Measurements from ENCODE around the gene DENND1B.

The DENND1B gene

GRCh38 chr1:197633447-197634078 lies 141.7 kb downstream of the DENND1B start:
- no peaks in the 10 kb centered on the region for H3K27me3 Mint-ChIP-seq
- H3K27ac Mint-ChIP-seq = no peak overlapping the region
- DNase-seq (ENCODE audit: low spot score in 2 of 2) (no peak), ATAC-seq (ENCODE audit: low read depth) (no peak)
- peaks cover 3% of the 10 kb centered on the region for H3K9me3 Mint-ChIP-seq
- H3K4me3 Mint-ChIP-seq = no peak overlapping the region
- H3K36me3 Mint-ChIP-seq = peaks cover 32% of the 10 kb centered on the region
- H3K4me1 Mint-ChIP-seq = peaks cover 15% of the 10 kb centered on the region

GRCh38 chr1:197632651-197633050 lies 142.6 kb downstream of the DENND1B start:
- Mint-ChIP-seq H3K27me3 (no peaks in the 10 kb centered on the region), H3K36me3 (peaks cover 32% of the 10 kb centered on the region), H3K4me3 (no peak overlapping the region), H3K9me3 (peaks cover 3% of the 10 kb centered on the region), H3K4me1 (peaks cover 15% of the 10 kb centered on the region), H3K27ac (no peak overlapping the region)
- ATAC-seq (ENCODE audit: low read depth) = peak; percentile 57
- no peak for DNase-seq (ENCODE audit: low spot score in 2 of 2)

GRCh38 chr1:197632005-197632404 lies 143.3 kb downstream of the DENND1B start:
- H3K36me3 Mint-ChIP-seq = peaks cover 37% of the 10 kb centered on the region
- no peaks in the 10 kb centered on the region for H3K27me3 Mint-ChIP-seq
- peaks cover 13% of the 10 kb centered on the region for H3K4me1 Mint-ChIP-seq
- H3K9me3 Mint-ChIP-seq = peaks cover 3% of the 10 kb centered on the region
- ATAC-seq (ENCODE audit: low read depth) (no peak), DNase-seq (ENCODE audit: low spot score in 2 of 2) (no peak)
- no peak overlapping the region for H3K27ac Mint-ChIP-seq
- no peak overlapping the region for H3K4me3 Mint-ChIP-seq

- Mint-ChIP-seq H3K4me1 (peaks cover 9% of the 10 kb centered on the region), H3K4me3 (no peak overlapping the region), H3K9me3 (peaks cover 6% of the 10 kb centered on the region), H3K27ac (no peak overlapping the region), H3K36me3 (peaks cover 22% of the 10 kb centered on the region), H3K27me3 (no peaks in the 10 kb centered on the region)
- DNase-seq (ENCODE audit: low spot score in 2 of 2) (no peak), ATAC-seq (ENCODE audit: low read depth) (no peak)
Observed at GRCh38 chr1:197622371-197622770, 152.9 kb downstream of the DENND1B start.

GRCh38 chr1:197621761-197622160 lies 153.5 kb downstream of the DENND1B start:
- no peaks in the 10 kb centered on the region for H3K27me3 Mint-ChIP-seq
- H3K27ac Mint-ChIP-seq = no peak overlapping the region
- no peak overlapping the region for H3K4me3 Mint-ChIP-seq
- peaks cover 20% of the 10 kb centered on the region for H3K36me3 Mint-ChIP-seq
- no peak for DNase-seq (ENCODE audit: low spot score in 2 of 2)
- H3K4me1 Mint-ChIP-seq = peaks cover 9% of the 10 kb centered on the region
- H3K9me3 Mint-ChIP-seq = peaks cover 6% of the 10 kb centered on the region
- no peak for ATAC-seq (ENCODE audit: low read depth)

GRCh38 chr1:197620714-197621163 lies 154.5 kb downstream of the DENND1B start:
- Mint-ChIP-seq H3K9me3 (peaks cover 2% of the 10 kb centered on the region), H3K36me3 (peaks cover 12% of the 10 kb centered on the region), H3K27me3 (no peaks in the 10 kb centered on the region), H3K4me1 (peaks cover 6% of the 10 kb centered on the region), H3K4me3 (no peak overlapping the region), H3K27ac (peak overlapping the region; percentile 9)
- DNase-seq (ENCODE audit: low spot score in 2 of 2) = no peak
- ATAC-seq (ENCODE audit: low read depth) = no peak

- DNase-seq (ENCODE audit: low spot score in 2 of 2) = peak in 1 of 2 donors; percentile 5
- peak; percentile 54 for ATAC-seq (ENCODE audit: low read depth)
- peaks cover 4% of the 10 kb centered on the region for H3K4me1 Mint-ChIP-seq
Observed at GRCh38 chr1:197619008-197619640, 156.2 kb downstream of the DENND1B start.

GRCh38 chr1:197618061-197618460 lies 157.2 kb downstream of the DENND1B start:
- ATAC-seq (ENCODE audit: low read depth) = no peak

More at GRCh38 chr1:197619008-197619640, 156.2 kb downstream of the DENND1B start:
- H3K27ac Mint-ChIP-seq = no peak overlapping the region
- H3K36me3 Mint-ChIP-seq = peaks cover 5% of the 10 kb centered on the region
- H3K9me3 Mint-ChIP-seq = no peaks in the 10 kb centered on the region
- H3K27me3 Mint-ChIP-seq = no peaks in the 10 kb centered on the region
- no peak overlapping the region for H3K4me3 Mint-ChIP-seq

GRCh38 chr1:197615693-197616011 lies 159.6 kb downstream of the DENND1B start:
- Mint-ChIP-seq H3K4me1 (no peaks in the 10 kb centered on the region), H3K27me3 (no peaks in the 10 kb centered on the region), H3K9me3 (no peaks in the 10 kb centered on the region), H3K36me3 (no peaks in the 10 kb centered on the region), H3K4me3 (no peak overlapping the region), H3K27ac (no peak overlapping the region)
- no peak for DNase-seq (ENCODE audit: low spot score in 2 of 2)
- ATAC-seq (ENCODE audit: low read depth) = no peak

More at GRCh38 chr1:197618061-197618460, 157.2 kb downstream of the DENND1B start:
- Mint-ChIP-seq H3K9me3 (no peaks in the 10 kb centered on the region), H3K27me3 (no peaks in the 10 kb centered on the region), H3K4me1 (peaks cover 4% of the 10 kb centered on the region), H3K27ac (no peak overlapping the region), H3K36me3 (peaks cover 3% of the 10 kb centered on the region), H3K4me3 (no peak overlapping the region)
- DNase-seq (ENCODE audit: low spot score in 2 of 2) = no peak

GRCh38 chr1:197614916-197615692 lies 160.2 kb downstream of the DENND1B start:
- Mint-ChIP-seq H3K9me3 (no peaks in the 10 kb centered on the region), H3K4me3 (no peak overlapping the region), H3K4me1 (no peaks in the 10 kb centered on the region), H3K36me3 (no peaks in the 10 kb centered on the region), H3K27ac (no peak overlapping the region), H3K27me3 (no peaks in the 10 kb centered on the region)
- ATAC-seq (ENCODE audit: low read depth) (peak; percentile 59), DNase-seq (ENCODE audit: low spot score in 2 of 2) (peak in 1 of 2 donors; percentile 9)

- H3K27me3 Mint-ChIP-seq = no peaks in the 10 kb centered on the region
- ATAC-seq (ENCODE audit: low read depth) = no peak
- no peak for DNase-seq (ENCODE audit: low spot score in 2 of 2)
- no peak overlapping the region for H3K27ac Mint-ChIP-seq
- H3K4me1 Mint-ChIP-seq = no peaks in the 10 kb centered on the region
- peaks cover 1% of the 10 kb centered on the region for H3K36me3 Mint-ChIP-seq
- no peak overlapping the region for H3K4me3 Mint-ChIP-seq
- H3K9me3 Mint-ChIP-seq = no peaks in the 10 kb centered on the region
Observed at GRCh38 chr1:197606168-197606845, 169.0 kb downstream of the DENND1B start.

- no peak for ATAC-seq (ENCODE audit: low read depth)
- Mint-ChIP-seq H3K27me3 (no peaks in the 10 kb centered on the region), H3K9me3 (no peaks in the 10 kb centered on the region), H3K4me3 (no peak overlapping the region), H3K36me3 (peaks cover 1% of the 10 kb centered on the region), H3K4me1 (no peaks in the 10 kb centered on the region), H3K27ac (no peak overlapping the region)
- no peak for DNase-seq (ENCODE audit: low spot score in 2 of 2)
Observed at GRCh38 chr1:197604302-197604701, 171.0 kb downstream of the DENND1B start.

- no peak overlapping the region for H3K27ac Mint-ChIP-seq
- DNase-seq (ENCODE audit: low spot score in 2 of 2) (no peak), ATAC-seq (ENCODE audit: low read depth) (no peak)
- no peaks in the 10 kb centered on the region for H3K4me1 Mint-ChIP-seq
- no peaks in the 10 kb centered on the region for H3K9me3 Mint-ChIP-seq
- peaks cover 1% of the 10 kb centered on the region for H3K36me3 Mint-ChIP-seq
- H3K4me3 Mint-ChIP-seq = no peak overlapping the region
- no peaks in the 10 kb centered on the region for H3K27me3 Mint-ChIP-seq
Observed at GRCh38 chr1:197600751-197601150, 174.5 kb downstream of the DENND1B start.

- DNase-seq (ENCODE audit: low spot score in 2 of 2) = no peak
- H3K27me3 Mint-ChIP-seq = no peaks in the 10 kb centered on the region
- H3K27ac Mint-ChIP-seq = no peak overlapping the region
- H3K4me1 Mint-ChIP-seq = no peaks in the 10 kb centered on the region
- H3K4me3 Mint-ChIP-seq = no peak overlapping the region
- no peaks in the 10 kb centered on the region for H3K9me3 Mint-ChIP-seq
- ATAC-seq (ENCODE audit: low read depth) = no peak
- peaks cover 1% of the 10 kb centered on the region for H3K36me3 Mint-ChIP-seq
Observed at GRCh38 chr1:197599789-197600188, 175.5 kb downstream of the DENND1B start.

Measured in memory B cell (primary cell).